HepG2 (cell line): ENCODE data around the gene C11orf68. TPM values are rescaled to one million over a fixed set of nuclear protein-coding genes. Genes with fewer than 3 reads are reported as not detected.

ENCODE experiments used
- ARNT ChIP-seq: fragments of 450-650 bp; IDR thresholded peaks from 2 replicates; pipeline ENCODE4 v1.6.1; 2017
- ARNT2 ChIP-seq: sonication (generic); formaldehyde crosslinking; IDR thresholded peaks from 2 replicates; pipeline ENCODE4 v1.8.0; 2022; ENCODE audit warnings: mild to moderate bottlenecking, low read depth, missing genetic modification reagents, moderate library complexity
- ASH2L ChIP-seq: fragments of 300-600, 200-600 bp; sonication (generic); IDR thresholded peaks from 2 replicates; pipeline ENCODE4 v1.7.0; 2017; ENCODE audit warnings: low read depth, mild to moderate bottlenecking, moderate library complexity, mixed read lengths, low read length; ENCODE audit not compliant: insufficient read length
- CHD2 ChIP-seq: IDR thresholded peaks from 2 replicates; pipeline ENCODE4 v1.6.1; 2011; ENCODE audit warnings: low read depth, low read length, improper control_type of control experiment
- EED ChIP-seq: sonication (generic); formaldehyde crosslinking; IDR thresholded peaks from 2 replicates; pipeline ENCODE4 v1.5.0; 2020; ENCODE audit warnings: mild to moderate bottlenecking, missing genetic modification reagents
- ELF3 ChIP-seq: IDR thresholded peaks from 2 replicates; pipeline ENCODE4 v1.6.1; 2016; ENCODE audit warnings: missing genetic modification reagents, missing compliant biosample characterization
- EZH2 ChIP-seq: conservative IDR thresholded peaks from 2 replicates; pipeline ENCODE4 v1.6.1; 2012; ENCODE audit warnings: mild to moderate bottlenecking, low read depth, low read length, moderate library complexity
- GATA4 ChIP-seq: sonication (generic); IDR thresholded peaks from 2 replicates; pipeline ENCODE4 v1.6.1; 2016; ENCODE audit warnings: antibody characterized with exemption, low read depth, borderline replicate concordance
- IKZF4 ChIP-seq: sonication (generic); formaldehyde crosslinking; IDR thresholded peaks from 2 replicates; pipeline ENCODE4 v1.5.1; 2020; ENCODE audit warnings: borderline replicate concordance, mild to moderate bottlenecking, low read depth, missing genetic modification reagents; ENCODE audit errors: not compliant biosample characterization
- ISL2 ChIP-seq: sonication (generic); formaldehyde crosslinking; IDR thresholded peaks from 2 replicates; pipeline ENCODE4 v1.5.0; 2020; ENCODE audit warnings: missing genetic modification reagents
- JUNB ChIP-seq: sonication (generic); formaldehyde crosslinking; IDR thresholded peaks from 2 replicates; pipeline ENCODE4 v1.8.0; 2022; ENCODE audit warnings: missing genetic modification reagents, mild to moderate bottlenecking, borderline replicate concordance
- MYC ChIP-seq: sonication (generic); formaldehyde crosslinking; IDR thresholded peaks from 2 replicates; pipeline ENCODE4 v1.9.0; 2021; ENCODE audit warnings: missing genetic modification reagents, borderline replicate concordance
- NFE2 ChIP-seq: sonication (generic); formaldehyde crosslinking; IDR thresholded peaks from 2 replicates; pipeline ENCODE4 v1.4.0; 2020; ENCODE audit warnings: missing genetic modification reagents
- NFE2L2 ChIP-seq: fragments of 150-350 bp; IDR thresholded peaks from 2 replicates; pipeline ENCODE4 v1.6.1; 2014; ENCODE audit warnings: low read length
- NFRKB ChIP-seq: fragments of 450-650 bp; IDR thresholded peaks from 2 replicates; pipeline ENCODE4 v1.6.1; 2017
- POGZ ChIP-seq: sonication (generic); formaldehyde crosslinking; IDR thresholded peaks from 2 replicates; pipeline ENCODE4 v1.4.0; 2020; ENCODE audit warnings: mild to moderate bottlenecking, missing genetic modification reagents
- RNF219 ChIP-seq: sonication (generic); formaldehyde crosslinking; IDR thresholded peaks from 2 replicates; pipeline ENCODE4 v1.5.0; 2020; ENCODE audit warnings: mild to moderate bottlenecking, missing genetic modification reagents
- SRSF1 ChIP-seq: fragments of 200-400 bp; formaldehyde crosslinking; optimal IDR thresholded peaks from 2 replicates; pipeline ENCODE3; 2017; ENCODE audit warnings: mild to moderate bottlenecking, low read depth, low read length, moderate library complexity
- STAT5B ChIP-seq: sonication (generic); formaldehyde crosslinking; IDR thresholded peaks from 2 replicates; pipeline ENCODE4 v1.4.0; 2020; ENCODE audit warnings: missing genetic modification reagents
- ZEB1 ChIP-seq: IDR thresholded peaks from 2 replicates; pipeline ENCODE4 v1.6.1; 2012; ENCODE audit warnings: mild to moderate bottlenecking, low read depth, inconsistent platforms; ENCODE audit not compliant: insufficient replicate concordance
- ZNF446 ChIP-seq: sonication (generic); formaldehyde crosslinking; IDR thresholded peaks from 2 replicates; pipeline ENCODE4 v1.5.0; 2020; ENCODE audit warnings: mild to moderate bottlenecking, missing genetic modification reagents
- ZNF576 ChIP-seq: sonication (generic); formaldehyde crosslinking; IDR thresholded peaks from 2 replicates; pipeline ENCODE4 v1.4.0; 2020; ENCODE audit warnings: mild to moderate bottlenecking, missing genetic modification reagents
- ZNF598 ChIP-seq: sonication (generic); formaldehyde crosslinking; IDR thresholded peaks from 2 replicates; pipeline ENCODE4 v1.5.1; 2020; ENCODE audit warnings: mild to moderate bottlenecking, missing genetic modification reagents, borderline replicate concordance
- ZNF652 ChIP-seq: IDR thresholded peaks from 2 replicates; pipeline ENCODE4 v1.6.1; 2016; ENCODE audit warnings: low read depth, borderline replicate concordance
- polyA plus RNA-seq, 8 experiments: library from polyadenylated mRNA; depleted of rRNA in 3 of 8; stranded (reverse) in 7 of 8; unstranded in 1 of 8; fragments of >200 nt; fragmentation: Illumina TruSeq in 4 of 8; extraction: Trizol in 4 of 8; gene quantifications; 2 replicates each; pipeline versions ENCODE4 v1.2.1 to v1.2.3, GENCODE V29; 2011 to 2016; ENCODE audit warnings: low read depth in 4 of 8, missing spikeins in 1 of 8, mixed read lengths in 1 of 8; ENCODE audit not compliant: insufficient read depth in 1 of 8
- total RNA-seq, 5 experiments: library from RNA; depleted of rRNA; stranded (reverse); fragments of >200 nt; fragmentation: Illumina TruSeq; extraction: Trizol; gene quantifications; 2 replicates each; pipeline ENCODE4 v1.2.3, GENCODE V29; 2016; ENCODE audit warnings: low read depth in 1 of 5
- TF ChIP-seq, protein P1 (sequence below): sonication (generic); formaldehyde crosslinking; IDR thresholded peaks from 2 replicates; pipeline ENCODE4 v1.4.0; 2020; ENCODE audit warnings: missing genetic modification reagents, borderline replicate concordance
- TF ChIP-seq, protein P2 (sequence below): sonication (generic); formaldehyde crosslinking; IDR thresholded peaks from 2 replicates; pipeline ENCODE4 v1.5.0; 2020; ENCODE audit warnings: missing genetic modification reagents

C11orf68 gene
- total and polyA plus RNA-seq, 2 of the 13 experiments (the other 11 are each of a cell fraction or from before 2014, with no cell fraction given) = 8.4 to 28.3 TPM

- TF ChIP-seq, protein P1, sequence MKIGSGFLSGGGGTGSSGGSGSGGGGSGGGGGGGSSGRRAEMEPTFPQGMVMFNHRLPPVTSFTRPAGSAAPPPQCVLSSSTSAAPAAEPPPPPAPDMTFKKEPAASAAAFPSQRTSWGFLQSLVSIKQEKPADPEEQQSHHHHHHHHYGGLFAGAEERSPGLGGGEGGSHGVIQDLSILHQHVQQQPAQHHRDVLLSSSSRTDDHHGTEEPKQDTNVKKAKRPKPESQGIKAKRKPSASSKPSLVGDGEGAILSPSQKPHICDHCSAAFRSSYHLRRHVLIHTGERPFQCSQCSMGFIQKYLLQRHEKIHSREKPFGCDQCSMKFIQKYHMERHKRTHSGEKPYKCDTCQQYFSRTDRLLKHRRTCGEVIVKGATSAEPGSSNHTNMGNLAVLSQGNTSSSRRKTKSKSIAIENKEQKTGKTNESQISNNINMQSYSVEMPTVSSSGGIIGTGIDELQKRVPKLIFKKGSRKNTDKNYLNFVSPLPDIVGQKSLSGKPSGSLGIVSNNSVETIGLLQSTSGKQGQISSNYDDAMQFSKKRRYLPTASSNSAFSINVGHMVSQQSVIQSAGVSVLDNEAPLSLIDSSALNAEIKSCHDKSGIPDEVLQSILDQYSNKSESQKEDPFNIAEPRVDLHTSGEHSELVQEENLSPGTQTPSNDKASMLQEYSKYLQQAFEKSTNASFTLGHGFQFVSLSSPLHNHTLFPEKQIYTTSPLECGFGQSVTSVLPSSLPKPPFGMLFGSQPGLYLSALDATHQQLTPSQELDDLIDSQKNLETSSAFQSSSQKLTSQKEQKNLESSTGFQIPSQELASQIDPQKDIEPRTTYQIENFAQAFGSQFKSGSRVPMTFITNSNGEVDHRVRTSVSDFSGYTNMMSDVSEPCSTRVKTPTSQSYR (CRISPR knock-in tag) = no peak
- peak; percentile 69; the same call in 1 of the 2 replicates for TF ChIP-seq NFE2 (CRISPR knock-in tag)
- TF ChIP-seq ASH2L = no peak
- no peak for TF ChIP-seq ARNT
- TF ChIP-seq CHD2 = 0 out of 2 replicates have a peak, but pooled peaks have one; percentile 16
- TF ChIP-seq GATA4 = no peak
- no peak for TF ChIP-seq STAT5B (CRISPR knock-in tag)
- peak; percentile 63 for TF ChIP-seq NFE2L2
- TF ChIP-seq SRSF1 = peak; percentile 58
- no peak for TF ChIP-seq IKZF4 (CRISPR knock-in tag)
- peak; percentile 74 for TF ChIP-seq EED (CRISPR knock-in tag)
- no peak for TF ChIP-seq ZEB1
- no peak for TF ChIP-seq ZNF576 (CRISPR knock-in tag)
- no peak for TF ChIP-seq RNF219 (CRISPR knock-in tag)
- no peak; the same call in 1 of the 2 replicates for TF ChIP-seq ZNF598 (CRISPR knock-in tag)
- no peak for TF ChIP-seq ZNF652 (CRISPR knock-in tag)
- TF ChIP-seq, protein P2, sequence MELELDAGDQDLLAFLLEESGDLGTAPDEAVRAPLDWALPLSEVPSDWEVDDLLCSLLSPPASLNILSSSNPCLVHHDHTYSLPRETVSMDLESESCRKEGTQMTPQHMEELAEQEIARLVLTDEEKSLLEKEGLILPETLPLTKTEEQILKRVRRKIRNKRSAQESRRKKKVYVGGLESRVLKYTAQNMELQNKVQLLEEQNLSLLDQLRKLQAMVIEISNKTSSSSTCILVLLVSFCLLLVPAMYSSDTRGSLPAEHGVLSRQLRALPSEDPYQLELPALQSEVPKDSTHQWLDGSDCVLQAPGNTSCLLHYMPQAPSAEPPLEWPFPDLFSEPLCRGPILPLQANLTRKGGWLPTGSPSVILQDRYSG (CRISPR knock-in tag) = no peak
- no peak for TF ChIP-seq EZH2
- TF ChIP-seq JUNB = 0 out of 2 replicates have a peak, but pooled peaks have one; percentile 10
- no peak; the same call in 1 of the 2 replicates for TF ChIP-seq ISL2 (CRISPR knock-in tag)
- no peak for TF ChIP-seq POGZ (CRISPR knock-in tag)
- TF ChIP-seq MYC (CRISPR knock-in tag) = peak; percentile 94
- TF ChIP-seq ZNF446 (CRISPR knock-in tag) = peak; percentile 57
- peak; percentile 68; the same call in 1 of the 2 replicates for TF ChIP-seq ARNT2
- TF ChIP-seq NFRKB = no peak
- TF ChIP-seq ELF3 = peak; percentile 58
Observed at GRCh38 chr11:65899356-65900124, 19.3 kb downstream of the C11orf68 start (continued).
